ENCODE measurements around the gene CDR2. TPM values are rescaled to one million over a fixed set of nuclear protein-coding genes. Genes with fewer than 3 reads are reported as not detected.

The CDR2 gene
- total and polyA plus RNA-seq, 2 of the 13 experiments (the other 11 are each of a cell fraction or from before 2014, with no cell fraction given): 59.0 to 78.9 TPM

DNA sequence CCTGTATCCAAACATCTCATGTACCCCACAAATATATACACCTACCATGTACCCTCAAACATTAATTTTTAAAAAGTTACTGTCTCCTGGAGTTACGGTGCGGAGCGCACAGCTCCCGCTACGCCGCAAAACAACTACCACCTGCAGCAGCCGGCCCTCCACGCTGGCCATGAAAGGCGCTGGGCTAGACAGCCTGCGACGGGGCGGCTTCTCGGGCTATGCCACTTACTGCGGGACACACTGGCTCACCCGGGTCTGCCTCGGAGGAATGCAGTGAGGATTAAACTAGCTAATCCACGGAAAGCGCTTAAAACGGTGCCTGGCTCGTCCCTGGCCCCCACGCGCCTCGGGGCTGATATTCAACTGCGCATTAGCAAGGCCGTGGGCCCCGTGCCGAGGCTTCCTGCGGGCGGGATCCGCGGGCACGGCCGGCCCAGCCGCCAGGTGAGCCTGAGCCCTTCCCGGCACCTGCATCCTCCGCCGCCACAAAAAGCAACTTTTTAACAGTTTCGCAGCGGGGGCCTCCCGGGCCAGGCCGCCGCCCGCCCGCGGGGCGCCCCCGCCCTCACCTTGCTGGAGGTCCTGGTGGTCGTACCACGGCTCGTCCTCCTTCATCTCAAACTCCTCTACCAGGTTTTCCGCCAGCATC, 633 bp downstream of the CDR2 start (continued):
- TF ChIP-seq, protein P1, sequence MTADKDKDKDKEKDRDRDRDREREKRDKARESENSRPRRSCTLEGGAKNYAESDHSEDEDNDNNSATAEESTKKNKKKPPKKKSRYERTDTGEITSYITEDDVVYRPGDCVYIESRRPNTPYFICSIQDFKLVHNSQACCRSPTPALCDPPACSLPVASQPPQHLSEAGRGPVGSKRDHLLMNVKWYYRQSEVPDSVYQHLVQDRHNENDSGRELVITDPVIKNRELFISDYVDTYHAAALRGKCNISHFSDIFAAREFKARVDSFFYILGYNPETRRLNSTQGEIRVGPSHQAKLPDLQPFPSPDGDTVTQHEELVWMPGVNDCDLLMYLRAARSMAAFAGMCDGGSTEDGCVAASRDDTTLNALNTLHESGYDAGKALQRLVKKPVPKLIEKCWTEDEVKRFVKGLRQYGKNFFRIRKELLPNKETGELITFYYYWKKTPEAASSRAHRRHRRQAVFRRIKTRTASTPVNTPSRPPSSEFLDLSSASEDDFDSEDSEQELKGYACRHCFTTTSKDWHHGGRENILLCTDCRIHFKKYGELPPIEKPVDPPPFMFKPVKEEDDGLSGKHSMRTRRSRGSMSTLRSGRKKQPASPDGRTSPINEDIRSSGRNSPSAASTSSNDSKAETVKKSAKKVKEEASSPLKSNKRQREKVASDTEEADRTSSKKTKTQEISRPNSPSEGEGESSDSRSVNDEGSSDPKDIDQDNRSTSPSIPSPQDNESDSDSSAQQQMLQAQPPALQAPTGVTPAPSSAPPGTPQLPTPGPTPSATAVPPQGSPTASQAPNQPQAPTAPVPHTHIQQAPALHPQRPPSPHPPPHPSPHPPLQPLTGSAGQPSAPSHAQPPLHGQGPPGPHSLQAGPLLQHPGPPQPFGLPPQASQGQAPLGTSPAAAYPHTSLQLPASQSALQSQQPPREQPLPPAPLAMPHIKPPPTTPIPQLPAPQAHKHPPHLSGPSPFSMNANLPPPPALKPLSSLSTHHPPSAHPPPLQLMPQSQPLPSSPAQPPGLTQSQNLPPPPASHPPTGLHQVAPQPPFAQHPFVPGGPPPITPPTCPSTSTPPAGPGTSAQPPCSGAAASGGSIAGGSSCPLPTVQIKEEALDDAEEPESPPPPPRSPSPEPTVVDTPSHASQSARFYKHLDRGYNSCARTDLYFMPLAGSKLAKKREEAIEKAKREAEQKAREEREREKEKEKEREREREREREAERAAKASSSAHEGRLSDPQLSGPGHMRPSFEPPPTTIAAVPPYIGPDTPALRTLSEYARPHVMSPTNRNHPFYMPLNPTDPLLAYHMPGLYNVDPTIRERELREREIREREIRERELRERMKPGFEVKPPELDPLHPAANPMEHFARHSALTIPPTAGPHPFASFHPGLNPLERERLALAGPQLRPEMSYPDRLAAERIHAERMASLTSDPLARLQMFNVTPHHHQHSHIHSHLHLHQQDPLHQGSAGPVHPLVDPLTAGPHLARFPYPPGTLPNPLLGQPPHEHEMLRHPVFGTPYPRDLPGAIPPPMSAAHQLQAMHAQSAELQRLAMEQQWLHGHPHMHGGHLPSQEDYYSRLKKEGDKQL (CRISPR knock-in tag; IDR thresholded peaks at IDR 0.05; ENCODE audit: low read depth): no peak
- TF ChIP-seq NR3C1 (CRISPR knock-in tag; IDR thresholded peaks at IDR 0.05) (no peak), NFIC (IDR thresholded peaks at IDR 0.05; ENCODE audit: low read length) (no peak), SMC3 (IDR thresholded peaks at IDR 0.05; ENCODE audit: low read length) (no peak), ISX (CRISPR knock-in tag; conservative IDR thresholded peaks at IDR 0.05) (peak; percentile 51; the same call in 1 of the 2 replicates), ASH2L (IDR thresholded peaks at IDR 0.05; ENCODE audit: insufficient read length, low read depth, low read length) (peak; percentile 82), ZNF101 (CRISPR knock-in tag; IDR thresholded peaks at IDR 0.05; ENCODE audit: borderline replicate concordance, low read depth) (no peak), ZNF891 (CRISPR knock-in tag; IDR thresholded peaks at IDR 0.05) (peak; percentile 54), DNMT1 (CRISPR knock-in tag; IDR thresholded peaks at IDR 0.05) (0 out of 2 replicates have a peak, but pooled peaks have one; percentile 85), ZNF260 (CRISPR knock-in tag; IDR thresholded peaks at IDR 0.05; ENCODE audit: borderline replicate concordance, low read depth) (no peak), ZKSCAN1 (IDR thresholded peaks at IDR 0.05; ENCODE audit: low read length) (no peak), SALL1 (CRISPR knock-in tag; IDR thresholded peaks at IDR 0.05) (peak; percentile 60; the same call in 1 of the 2 replicates), IRX3 (CRISPR knock-in tag; IDR thresholded peaks at IDR 0.05; ENCODE audit: borderline replicate concordance, low read depth) (no peak), ZSCAN22 (CRISPR knock-in tag; IDR thresholded peaks at IDR 0.05) (no peak), MTA1 (CRISPR knock-in tag; IDR thresholded peaks at IDR 0.05; ENCODE audit: borderline replicate concordance) (peak; percentile 29; the same call in 1 of the 2 replicates), EP300 (IDR thresholded peaks at IDR 0.05; ENCODE audit: low read depth in 2 of 2, low read length in 2 of 2) (0 out of 4 replicates have a peak, but pooled peaks of 1 of the 2 experiments have one; percentile 25), EP300 (CRISPR knock-in tag; IDR thresholded peaks at IDR 0.05; ENCODE audit: borderline replicate concordance) (no peak)
- TF ChIP-seq, protein P2, sequence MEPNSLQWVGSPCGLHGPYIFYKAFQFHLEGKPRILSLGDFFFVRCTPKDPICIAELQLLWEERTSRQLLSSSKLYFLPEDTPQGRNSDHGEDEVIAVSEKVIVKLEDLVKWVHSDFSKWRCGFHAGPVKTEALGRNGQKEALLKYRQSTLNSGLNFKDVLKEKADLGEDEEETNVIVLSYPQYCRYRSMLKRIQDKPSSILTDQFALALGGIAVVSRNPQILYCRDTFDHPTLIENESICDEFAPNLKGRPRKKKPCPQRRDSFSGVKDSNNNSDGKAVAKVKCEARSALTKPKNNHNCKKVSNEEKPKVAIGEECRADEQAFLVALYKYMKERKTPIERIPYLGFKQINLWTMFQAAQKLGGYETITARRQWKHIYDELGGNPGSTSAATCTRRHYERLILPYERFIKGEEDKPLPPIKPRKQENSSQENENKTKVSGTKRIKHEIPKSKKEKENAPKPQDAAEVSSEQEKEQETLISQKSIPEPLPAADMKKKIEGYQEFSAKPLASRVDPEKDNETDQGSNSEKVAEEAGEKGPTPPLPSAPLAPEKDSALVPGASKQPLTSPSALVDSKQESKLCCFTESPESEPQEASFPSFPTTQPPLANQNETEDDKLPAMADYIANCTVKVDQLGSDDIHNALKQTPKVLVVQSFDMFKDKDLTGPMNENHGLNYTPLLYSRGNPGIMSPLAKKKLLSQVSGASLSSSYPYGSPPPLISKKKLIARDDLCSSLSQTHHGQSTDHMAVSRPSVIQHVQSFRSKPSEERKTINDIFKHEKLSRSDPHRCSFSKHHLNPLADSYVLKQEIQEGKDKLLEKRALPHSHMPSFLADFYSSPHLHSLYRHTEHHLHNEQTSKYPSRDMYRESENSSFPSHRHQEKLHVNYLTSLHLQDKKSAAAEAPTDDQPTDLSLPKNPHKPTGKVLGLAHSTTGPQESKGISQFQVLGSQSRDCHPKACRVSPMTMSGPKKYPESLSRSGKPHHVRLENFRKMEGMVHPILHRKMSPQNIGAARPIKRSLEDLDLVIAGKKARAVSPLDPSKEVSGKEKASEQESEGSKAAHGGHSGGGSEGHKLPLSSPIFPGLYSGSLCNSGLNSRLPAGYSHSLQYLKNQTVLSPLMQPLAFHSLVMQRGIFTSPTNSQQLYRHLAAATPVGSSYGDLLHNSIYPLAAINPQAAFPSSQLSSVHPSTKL (CRISPR knock-in tag; IDR thresholded peaks at IDR 0.05): no peak; the same call in 1 of the 2 replicates
- TF ChIP-seq, protein P3, sequence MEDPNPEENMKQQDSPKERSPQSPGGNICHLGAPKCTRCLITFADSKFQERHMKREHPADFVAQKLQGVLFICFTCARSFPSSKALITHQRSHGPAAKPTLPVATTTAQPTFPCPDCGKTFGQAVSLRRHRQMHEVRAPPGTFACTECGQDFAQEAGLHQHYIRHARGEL (CRISPR knock-in tag; IDR thresholded peaks at IDR 0.05): no peak

Measured in HepG2 (cell line).